H1 (cell line): ENCODE data around the gene NTMT1. TPM values are rescaled to one million over a fixed set of nuclear protein-coding genes. Genes with fewer than 3 reads are reported as not detected.

Experiments used
- EP300 ChIP-seq, 2 experiments: IDR thresholded peaks; 1 replicate in 1 of 2; 2 replicates in 1 of 2; pipeline ENCODE4 v1.6.1; 2011 to 2012; ENCODE audit warnings: low read depth in 2 of 2, low read length in 2 of 2, mild to moderate bottlenecking in 2 of 2, borderline replicate concordance in 1 of 2, inconsistent platforms in 1 of 2, moderate library complexity in 1 of 2
- KDM1A ChIP-seq: fragments of 200-600, 300-600 bp; sonication (generic); IDR thresholded peaks from 2 replicates; pipeline ENCODE4 v1.7.1; 2016; ENCODE audit warnings: mild to moderate bottlenecking, low read length, borderline replicate concordance
- PHF8 ChIP-seq: fragments of 200-600 bp; sonication (generic); conservative IDR thresholded peaks from 2 replicates; pipeline ENCODE4 v1.7.1; 2012; ENCODE audit warnings: low read depth, mild to moderate bottlenecking, inconsistent platforms, low read length, moderate library complexity
- RNF2 ChIP-seq: fragments of 200-900, 300-1000 bp; sonication (generic); IDR thresholded peaks from 2 replicates; pipeline ENCODE4 v1.7.1; 2016; ENCODE audit warnings: borderline replicate concordance, low read depth, mild to moderate bottlenecking, antibody characterized with exemption, low read length; ENCODE audit not compliant: poor library complexity, severe bottlenecking; ENCODE audit errors: missing control alignments
- ZNF274 ChIP-seq: IDR thresholded peaks from 2 replicates; pipeline ENCODE4 v1.7.0; 2012; ENCODE audit warnings: low read length, borderline replicate concordance; ENCODE audit errors: extremely low read depth
- polyA plus RNA-seq, 7 experiments: library from polyadenylated mRNA; depleted of rRNA in 3 of 7; stranded (reverse) in 5 of 7; unstranded in 2 of 7; fragments of >200 nt in 5 of 7; fragments of 200-250 nt in 2 of 7; gene quantifications; 1 replicate in 5 of 7; 2 replicates in 1 of 7; 4 replicates in 1 of 7; pipeline versions ENCODE4 v1.2.1 to v1.2.3, GENCODE V29; 2011 to 2013; ENCODE audit warnings: missing spikeins in 2 of 7, mixed read lengths in 2 of 7
- total RNA-seq: library from RNA; stranded (reverse); fragmentation: NEBNext Ultra II Directional; extraction: Animal tissue kit (Norgen Biotek cat#: 25700); gene quantifications from 2 replicates; pipeline ENCODE4 v1.2.1, GENCODE V29; 2021
- TF ChIP-seq, protein P1 (sequence below): fragments of 300-600 bp; sonication (generic); IDR thresholded peaks from 2 replicates; pipeline ENCODE4 v1.7.1; 2012; ENCODE audit warnings: low read length, moderate library complexity, mild to moderate bottlenecking, inconsistent platforms; ENCODE audit not compliant: insufficient replicate concordance

Gene NTMT1
- total and polyA plus RNA-seq, 2 of the 8 experiments (the other 6 are each of a cell fraction or from before 2014, with no cell fraction given), result 66.8 to 70.2 TPM

GRCh38 chr9:129601082-129601674 is 24.8 kb upstream of the NTMT1 start (continued):
- TF ChIP-seq, protein P1, sequence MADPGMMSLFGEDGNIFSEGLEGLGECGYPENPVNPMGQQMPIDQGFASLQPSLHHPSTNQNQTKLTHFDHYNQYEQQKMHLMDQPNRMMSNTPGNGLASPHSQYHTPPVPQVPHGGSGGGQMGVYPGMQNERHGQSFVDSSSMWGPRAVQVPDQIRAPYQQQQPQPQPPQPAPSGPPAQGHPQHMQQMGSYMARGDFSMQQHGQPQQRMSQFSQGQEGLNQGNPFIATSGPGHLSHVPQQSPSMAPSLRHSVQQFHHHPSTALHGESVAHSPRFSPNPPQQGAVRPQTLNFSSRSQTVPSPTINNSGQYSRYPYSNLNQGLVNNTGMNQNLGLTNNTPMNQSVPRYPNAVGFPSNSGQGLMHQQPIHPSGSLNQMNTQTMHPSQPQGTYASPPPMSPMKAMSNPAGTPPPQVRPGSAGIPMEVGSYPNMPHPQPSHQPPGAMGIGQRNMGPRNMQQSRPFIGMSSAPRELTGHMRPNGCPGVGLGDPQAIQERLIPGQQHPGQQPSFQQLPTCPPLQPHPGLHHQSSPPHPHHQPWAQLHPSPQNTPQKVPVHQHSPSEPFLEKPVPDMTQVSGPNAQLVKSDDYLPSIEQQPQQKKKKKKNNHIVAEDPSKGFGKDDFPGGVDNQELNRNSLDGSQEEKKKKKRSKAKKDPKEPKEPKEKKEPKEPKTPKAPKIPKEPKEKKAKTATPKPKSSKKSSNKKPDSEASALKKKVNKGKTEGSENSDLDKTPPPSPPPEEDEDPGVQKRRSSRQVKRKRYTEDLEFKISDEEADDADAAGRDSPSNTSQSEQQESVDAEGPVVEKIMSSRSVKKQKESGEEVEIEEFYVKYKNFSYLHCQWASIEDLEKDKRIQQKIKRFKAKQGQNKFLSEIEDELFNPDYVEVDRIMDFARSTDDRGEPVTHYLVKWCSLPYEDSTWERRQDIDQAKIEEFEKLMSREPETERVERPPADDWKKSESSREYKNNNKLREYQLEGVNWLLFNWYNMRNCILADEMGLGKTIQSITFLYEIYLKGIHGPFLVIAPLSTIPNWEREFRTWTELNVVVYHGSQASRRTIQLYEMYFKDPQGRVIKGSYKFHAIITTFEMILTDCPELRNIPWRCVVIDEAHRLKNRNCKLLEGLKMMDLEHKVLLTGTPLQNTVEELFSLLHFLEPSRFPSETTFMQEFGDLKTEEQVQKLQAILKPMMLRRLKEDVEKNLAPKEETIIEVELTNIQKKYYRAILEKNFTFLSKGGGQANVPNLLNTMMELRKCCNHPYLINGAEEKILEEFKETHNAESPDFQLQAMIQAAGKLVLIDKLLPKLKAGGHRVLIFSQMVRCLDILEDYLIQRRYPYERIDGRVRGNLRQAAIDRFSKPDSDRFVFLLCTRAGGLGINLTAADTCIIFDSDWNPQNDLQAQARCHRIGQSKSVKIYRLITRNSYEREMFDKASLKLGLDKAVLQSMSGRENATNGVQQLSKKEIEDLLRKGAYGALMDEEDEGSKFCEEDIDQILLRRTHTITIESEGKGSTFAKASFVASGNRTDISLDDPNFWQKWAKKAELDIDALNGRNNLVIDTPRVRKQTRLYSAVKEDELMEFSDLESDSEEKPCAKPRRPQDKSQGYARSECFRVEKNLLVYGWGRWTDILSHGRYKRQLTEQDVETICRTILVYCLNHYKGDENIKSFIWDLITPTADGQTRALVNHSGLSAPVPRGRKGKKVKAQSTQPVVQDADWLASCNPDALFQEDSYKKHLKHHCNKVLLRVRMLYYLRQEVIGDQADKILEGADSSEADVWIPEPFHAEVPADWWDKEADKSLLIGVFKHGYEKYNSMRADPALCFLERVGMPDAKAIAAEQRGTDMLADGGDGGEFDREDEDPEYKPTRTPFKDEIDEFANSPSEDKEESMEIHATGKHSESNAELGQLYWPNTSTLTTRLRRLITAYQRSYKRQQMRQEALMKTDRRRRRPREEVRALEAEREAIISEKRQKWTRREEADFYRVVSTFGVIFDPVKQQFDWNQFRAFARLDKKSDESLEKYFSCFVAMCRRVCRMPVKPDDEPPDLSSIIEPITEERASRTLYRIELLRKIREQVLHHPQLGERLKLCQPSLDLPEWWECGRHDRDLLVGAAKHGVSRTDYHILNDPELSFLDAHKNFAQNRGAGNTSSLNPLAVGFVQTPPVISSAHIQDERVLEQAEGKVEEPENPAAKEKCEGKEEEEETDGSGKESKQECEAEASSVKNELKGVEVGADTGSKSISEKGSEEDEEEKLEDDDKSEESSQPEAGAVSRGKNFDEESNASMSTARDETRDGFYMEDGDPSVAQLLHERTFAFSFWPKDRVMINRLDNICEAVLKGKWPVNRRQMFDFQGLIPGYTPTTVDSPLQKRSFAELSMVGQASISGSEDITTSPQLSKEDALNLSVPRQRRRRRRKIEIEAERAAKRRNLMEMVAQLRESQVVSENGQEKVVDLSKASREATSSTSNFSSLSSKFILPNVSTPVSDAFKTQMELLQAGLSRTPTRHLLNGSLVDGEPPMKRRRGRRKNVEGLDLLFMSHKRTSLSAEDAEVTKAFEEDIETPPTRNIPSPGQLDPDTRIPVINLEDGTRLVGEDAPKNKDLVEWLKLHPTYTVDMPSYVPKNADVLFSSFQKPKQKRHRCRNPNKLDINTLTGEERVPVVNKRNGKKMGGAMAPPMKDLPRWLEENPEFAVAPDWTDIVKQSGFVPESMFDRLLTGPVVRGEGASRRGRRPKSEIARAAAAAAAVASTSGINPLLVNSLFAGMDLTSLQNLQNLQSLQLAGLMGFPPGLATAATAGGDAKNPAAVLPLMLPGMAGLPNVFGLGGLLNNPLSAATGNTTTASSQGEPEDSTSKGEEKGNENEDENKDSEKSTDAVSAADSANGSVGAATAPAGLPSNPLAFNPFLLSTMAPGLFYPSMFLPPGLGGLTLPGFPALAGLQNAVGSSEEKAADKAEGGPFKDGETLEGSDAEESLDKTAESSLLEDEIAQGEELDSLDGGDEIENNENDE, result no peak
- TF ChIP-seq EP300 (IDR thresholded peaks at IDR 0.05; ENCODE audit: borderline replicate concordance in 1 of 2, low read depth in 2 of 2, low read length in 2 of 2), result no peak
- no peak for TF ChIP-seq PHF8
- no peak for TF ChIP-seq ZNF274
- peak; percentile 82; the same call in 1 of the 2 replicates for TF ChIP-seq KDM1A
- TF ChIP-seq RNF2, result no peak
